Left ventricle myocardium inferior (tissue), 1 donor: ENCODE measurements around the gene FGFR2. TPM values are rescaled to one million over a fixed set of nuclear protein-coding genes. Genes with fewer than 3 reads are reported as not detected.

ENCODE experiments used
- DNase-seq: peaks from one replicate; pipeline ENCODE4 v3.0.0-alpha.2; 2020
- H3K27ac ChIP-seq: fragments of 200-600 bp; replicated peaks from 2 replicates; pipeline ENCODE4 v1.8.0; 2021
- H3K27me3 ChIP-seq: fragments of 200-600 bp; 2 replicates; pipeline ENCODE4 v1.8.0; 2021; ENCODE audit warnings: low read depth
- H3K36me3 ChIP-seq: fragments of 200-600 bp; 2 replicates; pipeline ENCODE4 v1.8.0; 2021
- H3K4me1 ChIP-seq: fragments of 200-600 bp; 2 replicates; pipeline ENCODE4 v1.8.0; 2021
- H3K4me3 ChIP-seq: fragments of 200-600 bp; 2 replicates; pipeline ENCODE4 v1.8.0; 2021; ENCODE audit warnings: mild to moderate bottlenecking, moderate library complexity
- H3K9me3 ChIP-seq: fragments of 200-600 bp; replicated peaks from 2 replicates; pipeline ENCODE4 v1.8.0; 2021
- intact Hi-C: fragments of 100-400 bp; cut with micrococcal nuclease; formaldehyde crosslinking; loops from one replicate; pipeline ENCODE4 v1.11.0; 2022
- total RNA-seq: library from RNA; stranded (reverse); fragmentation: NEBNext Ultra II Directional; extraction: Animal tissue kit (Norgen Biotek cat#: 25700); gene quantifications from one replicate; pipeline ENCODE4 v1.2.1, GENCODE V29; 2021
- TF ChIP-seq, protein P1 (sequence below): fragments of 200-600 bp; IDR thresholded peaks from 2 replicates; pipeline ENCODE4 v1.8.0; 2021; ENCODE audit warnings: antibody characterized with exemption, mild to moderate bottlenecking, borderline replicate concordance
- donor health status: DM: no; HTN: yes; CAD: no; lungs with severe emphysema.

FGFR2 gene
- total RNA-seq, 1 donor from 2014 or later = 0.36 TPM

DNA sequence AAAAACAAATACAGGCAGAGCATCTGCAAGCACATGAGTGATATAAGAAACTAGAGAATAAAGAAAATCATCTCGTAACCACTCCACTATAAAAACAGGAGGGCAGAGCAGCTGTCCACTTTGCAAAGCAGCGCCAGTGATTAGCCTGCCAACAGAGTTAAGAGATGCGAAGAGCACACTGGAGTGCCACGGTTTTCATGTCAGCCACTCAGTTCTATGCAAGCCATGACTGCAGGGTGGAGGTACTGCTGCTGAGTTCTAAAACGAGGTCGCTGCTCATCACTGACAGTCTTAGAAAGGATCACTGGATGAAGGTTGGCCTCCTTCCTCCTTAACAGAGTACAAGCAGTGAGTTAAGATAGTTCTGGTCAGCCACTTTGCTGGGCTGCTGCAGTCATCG lies 58.5 kb downstream of the FGFR2 start:
- H3K4me1 ChIP-seq = no peaks in the 10 kb centered on the region
- intact Hi-C loops = no loop called here
- DNase-seq = no peak
- TF ChIP-seq, protein P1, sequence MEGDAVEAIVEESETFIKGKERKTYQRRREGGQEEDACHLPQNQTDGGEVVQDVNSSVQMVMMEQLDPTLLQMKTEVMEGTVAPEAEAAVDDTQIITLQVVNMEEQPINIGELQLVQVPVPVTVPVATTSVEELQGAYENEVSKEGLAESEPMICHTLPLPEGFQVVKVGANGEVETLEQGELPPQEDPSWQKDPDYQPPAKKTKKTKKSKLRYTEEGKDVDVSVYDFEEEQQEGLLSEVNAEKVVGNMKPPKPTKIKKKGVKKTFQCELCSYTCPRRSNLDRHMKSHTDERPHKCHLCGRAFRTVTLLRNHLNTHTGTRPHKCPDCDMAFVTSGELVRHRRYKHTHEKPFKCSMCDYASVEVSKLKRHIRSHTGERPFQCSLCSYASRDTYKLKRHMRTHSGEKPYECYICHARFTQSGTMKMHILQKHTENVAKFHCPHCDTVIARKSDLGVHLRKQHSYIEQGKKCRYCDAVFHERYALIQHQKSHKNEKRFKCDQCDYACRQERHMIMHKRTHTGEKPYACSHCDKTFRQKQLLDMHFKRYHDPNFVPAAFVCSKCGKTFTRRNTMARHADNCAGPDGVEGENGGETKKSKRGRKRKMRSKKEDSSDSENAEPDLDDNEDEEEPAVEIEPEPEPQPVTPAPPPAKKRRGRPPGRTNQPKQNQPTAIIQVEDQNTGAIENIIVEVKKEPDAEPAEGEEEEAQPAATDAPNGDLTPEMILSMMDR = no peak
- H3K27ac ChIP-seq = no peak overlapping the region
- H3K4me3 ChIP-seq = no peak overlapping the region
- peaks cover 6% of the 10 kb centered on the region for H3K9me3 ChIP-seq
- H3K36me3 ChIP-seq = no peaks in the 10 kb centered on the region
- H3K27me3 ChIP-seq = peaks cover 10% of the 10 kb centered on the region

DNA sequence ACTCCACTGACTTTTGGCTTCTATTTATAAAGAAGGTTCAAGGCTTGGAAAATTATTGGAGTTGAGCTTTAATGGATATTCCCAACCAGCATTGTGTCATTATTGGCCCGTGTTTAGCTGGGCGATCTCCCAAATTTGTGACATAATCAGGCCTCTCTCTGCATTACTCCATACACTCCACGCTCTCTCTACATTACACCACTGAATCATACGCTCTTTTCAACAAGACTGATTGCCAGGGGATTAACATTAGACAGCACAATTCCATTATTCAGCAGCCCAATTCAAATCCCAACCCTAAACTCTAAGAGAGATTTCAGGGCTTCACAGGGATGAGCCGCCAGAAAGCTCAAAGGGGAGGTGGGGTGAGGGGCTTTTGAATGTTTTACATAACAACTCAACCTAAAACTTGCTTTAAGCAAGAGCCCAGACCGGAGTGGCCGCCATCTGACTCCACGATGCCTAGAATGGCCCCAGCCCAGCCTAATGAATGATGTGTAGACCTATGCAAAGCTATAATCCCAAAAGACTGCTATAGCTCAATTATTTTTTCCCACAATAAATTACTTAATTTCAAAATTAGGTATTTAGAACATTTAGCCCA lies 61.8 kb downstream of the FGFR2 start:
- no peak for DNase-seq
- intact Hi-C loops = no loop called here
- no peaks in the 10 kb centered on the region for H3K4me1 ChIP-seq
- H3K36me3 ChIP-seq = no peaks in the 10 kb centered on the region
- H3K27me3 ChIP-seq = peaks cover 12% of the 10 kb centered on the region
- no peak overlapping the region for H3K4me3 ChIP-seq
- TF ChIP-seq, protein P1 = no peak
- no peaks in the 10 kb centered on the region for H3K9me3 ChIP-seq
- H3K27ac ChIP-seq = no peak overlapping the region

DNA sequence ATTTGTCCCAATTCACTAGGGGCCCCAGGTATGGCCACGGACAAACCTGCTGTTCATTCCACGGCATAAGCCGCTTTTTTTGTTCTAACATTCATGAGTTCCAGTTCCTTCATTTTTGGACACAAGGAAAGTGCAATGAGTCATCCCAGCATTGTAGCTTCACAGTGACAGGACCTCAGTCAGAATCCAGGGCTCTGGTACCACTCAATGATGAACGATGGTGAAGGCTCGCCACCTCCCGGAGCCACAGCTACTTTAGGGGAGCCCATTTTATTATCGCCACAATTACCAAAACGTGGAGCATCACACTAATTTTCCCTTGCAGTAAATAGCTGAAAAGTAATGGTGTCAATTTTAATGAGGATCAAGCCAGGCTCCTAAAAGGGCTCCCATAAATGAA lies 62.9 kb downstream of the FGFR2 start:
- no peak overlapping the region for H3K4me3 ChIP-seq
- no peaks in the 10 kb centered on the region for H3K9me3 ChIP-seq
- H3K4me1 ChIP-seq = no peaks in the 10 kb centered on the region
- H3K27ac ChIP-seq = no peak overlapping the region
- no peak for DNase-seq
- TF ChIP-seq, protein P1 = no peak
- no peaks in the 10 kb centered on the region for H3K36me3 ChIP-seq
- peaks cover 17% of the 10 kb centered on the region for H3K27me3 ChIP-seq
- intact Hi-C loops = no loop called here

DNA sequence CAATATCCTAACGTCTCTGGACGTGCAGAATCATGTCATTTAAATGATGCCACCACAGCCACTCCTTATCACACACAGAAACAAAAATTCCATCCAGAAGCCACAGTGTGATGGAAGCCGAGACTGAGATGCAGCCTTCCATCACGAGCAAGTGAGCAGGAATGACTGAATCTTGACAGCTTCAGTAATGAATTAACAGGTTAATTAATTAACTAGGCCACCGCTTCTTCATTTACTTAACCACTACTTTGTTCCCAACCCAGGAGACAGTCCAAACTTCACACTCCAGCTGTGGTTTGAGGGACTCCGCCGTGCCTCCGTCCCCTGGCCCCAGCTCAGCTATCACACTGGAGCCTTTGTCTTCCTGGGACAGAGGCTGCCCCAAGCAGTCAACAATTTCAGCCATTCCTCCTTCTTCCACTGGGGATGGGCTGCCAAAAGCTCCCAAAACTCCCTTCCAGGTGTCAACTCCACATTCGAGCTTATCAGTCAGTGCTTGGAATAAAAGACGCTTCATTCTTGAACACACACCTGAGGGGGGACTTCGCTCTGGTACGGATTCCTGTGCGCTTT lies 65.9 kb downstream of the FGFR2 start:
- intact Hi-C loops = no loop called here
- Histone ChIP-seq H3K27ac (no peak overlapping the region), H3K9me3 (no peaks in the 10 kb centered on the region), H3K36me3 (no peaks in the 10 kb centered on the region), H3K4me1 (no peaks in the 10 kb centered on the region), H3K27me3 (peaks cover 35% of the 10 kb centered on the region), H3K4me3 (no peak overlapping the region)
- TF ChIP-seq, protein P1 = no peak
- no peak for DNase-seq

DNA sequence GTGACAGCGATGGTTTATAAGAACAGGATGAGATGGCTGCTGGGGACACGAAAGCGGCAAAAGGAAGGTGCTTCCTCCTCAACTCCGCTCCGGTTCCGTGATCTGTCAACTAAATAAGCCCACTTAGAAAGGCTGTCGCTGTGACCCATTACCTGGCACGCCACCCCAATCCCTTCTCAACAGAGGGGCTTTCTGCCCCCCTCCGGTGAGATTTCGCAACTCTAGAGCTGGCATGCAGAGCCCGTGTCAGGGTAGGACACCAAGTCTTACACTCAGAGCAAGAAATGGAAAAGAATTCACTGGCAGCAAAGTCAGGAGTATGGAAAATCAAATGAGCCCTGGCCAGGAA lies 66.4 kb downstream of the FGFR2 start:
- TF ChIP-seq, protein P1 = no peak
- H3K27ac ChIP-seq = no peak overlapping the region
- no peaks in the 10 kb centered on the region for H3K9me3 ChIP-seq
- no peaks in the 10 kb centered on the region for H3K4me1 ChIP-seq
- peaks cover 40% of the 10 kb centered on the region for H3K27me3 ChIP-seq
- no peak overlapping the region for H3K4me3 ChIP-seq
- DNase-seq = no peak
- intact Hi-C loops = no loop called here
- H3K36me3 ChIP-seq = no peaks in the 10 kb centered on the region
